Coronary artery (tissue), 2 donors: ENCODE results near the gene MTCL3.
A peak's percentile ranks its signal among the peaks of the same experiment; 100 is the strongest.

ENCODE experiments used
- DNase-seq: peaks from one replicate; pipeline ENCODE4 v3.0.0-alpha.2; 2017; ENCODE audit warnings: low spot score
- H3K27ac ChIP-seq, 2 donors: fragments of 200-600 bp; sonication (generic); one replicate each; pipeline ENCODE4 v1.5.1; 2016 to 2019
- H3K4me3 ChIP-seq: fragments of 200-600 bp; sonication (generic); 2 replicates; pipeline ENCODE4 v1.5.1; 2016; ENCODE audit warnings: mild to moderate bottlenecking, moderate library complexity
- CTCF ChIP-seq: fragments of 200-600 bp; sonication (generic); IDR thresholded peaks from one replicate; pipeline ENCODE4 v1.5.1; 2019; ENCODE audit warnings: antibody characterized with exemption

The MTCL3 gene

GRCh38 chr6:127515794-127516661 is 3.1 kb downstream of the MTCL3 start:
- peak; percentile 1 for TF ChIP-seq CTCF
- Histone ChIP-seq H3K27ac (no peak overlapping the region), H3K4me3 (peak overlapping the region; percentile 82)
- DNase-seq: no peak

GRCh38 chr6:127515234-127515793 is 3.8 kb downstream of the MTCL3 start:
- H3K4me3 ChIP-seq: peak overlapping the region; percentile 82
- no peak for DNase-seq
- no peak for TF ChIP-seq CTCF
- H3K27ac ChIP-seq: no peak overlapping the region

GRCh38 chr6:127514773-127515227 is 4.3 kb downstream of the MTCL3 start:
- Histone ChIP-seq H3K4me3 (peak overlapping the region; percentile 82), H3K27ac (no peak overlapping the region)
- no peak for TF ChIP-seq CTCF
- no peak for DNase-seq

GRCh38 chr6:127514179-127514772 is 4.9 kb downstream of the MTCL3 start:
- DNase-seq: no peak
- Histone ChIP-seq H3K27ac (no peak overlapping the region), H3K4me3 (peak overlapping the region; percentile 82)
- no peak for TF ChIP-seq CTCF

GRCh38 chr6:127513425-127513824 is 5.7 kb downstream of the MTCL3 start:
- no peak for TF ChIP-seq CTCF
- DNase-seq: no peak
- no peak overlapping the region for H3K4me3 ChIP-seq
- H3K27ac ChIP-seq: no peak overlapping the region

GRCh38 chr6:127510876-127511275 is 8.3 kb downstream of the MTCL3 start:
- TF ChIP-seq CTCF: no peak
- Histone ChIP-seq H3K4me3 (no peak overlapping the region), H3K27ac (no peak overlapping the region)
- DNase-seq: no peak
